ENCODE results near the gene SLC45A2.
"Not testable (repeated sequence)": the region's sequence is repeated elsewhere in the genome, so short reads cannot be mapped to it uniquely, and the experiment has no call there.

The SLC45A2 gene

GRCh38 chr5:33966805-33967204 lies 17.7 kb downstream of the SLC45A2 start:
- no peak for DNase-seq (ENCODE audit: low spot score)

- DNase-seq (ENCODE audit: low spot score) = no peak
Measured at GRCh38 chr5:33964132-33964700, 20.3 kb downstream of the SLC45A2 start.

GRCh38 chr5:33958176-33958575 lies 26.3 kb downstream of the SLC45A2 start:
- no peak for DNase-seq (ENCODE audit: low spot score)

- no peak for DNase-seq (ENCODE audit: low spot score)
Measured at GRCh38 chr5:33957577-33958150, 26.8 kb downstream of the SLC45A2 start.

- DNase-seq (ENCODE audit: low spot score) = not testable (repeated sequence)
Measured at GRCh38 chr5:33952175-33952574, 32.3 kb downstream of the SLC45A2 start.

GRCh38 chr5:33944543-33945132 lies 39.9 kb downstream of the SLC45A2 start:
- no peak for DNase-seq (ENCODE audit: low spot score)

- no peak for DNase-seq (ENCODE audit: low spot score)
Measured at GRCh38 chr5:33941090-33941489, 43.4 kb downstream of the SLC45A2 start.

GRCh38 chr5:33939556-33940262 lies 44.8 kb downstream of the SLC45A2 start:
- DNase-seq (ENCODE audit: low spot score) = peak; percentile 30

- DNase-seq (ENCODE audit: low spot score) = no peak
Measured at GRCh38 chr5:33938881-33939280, 45.6 kb downstream of the SLC45A2 start.

GRCh38 chr5:33938507-33938796 lies 46.0 kb downstream of the SLC45A2 start:
- no peak for DNase-seq (ENCODE audit: low spot score)

- DNase-seq (ENCODE audit: low spot score) = no peak
Measured at GRCh38 chr5:33937707-33938506, 46.6 kb downstream of the SLC45A2 start.

GRCh38 chr5:33937017-33937706 lies 47.3 kb downstream of the SLC45A2 start:
- DNase-seq (ENCODE audit: low spot score) = no peak

- DNase-seq (ENCODE audit: low spot score) = no peak
Measured at GRCh38 chr5:33936381-33937016, 48.0 kb downstream of the SLC45A2 start, which contains the start of gene RXFP3. RXFP3 (plus strand) TSS chr5:33936386; CDS start chr5:33936741, 355 bp downstream.

- peak; percentile 12 for DNase-seq (ENCODE audit: low spot score)
Measured at GRCh38 chr5:33936004-33936380, 48.5 kb downstream of the SLC45A2 start.

- no peak for DNase-seq (ENCODE audit: low spot score)
Measured at GRCh38 chr5:33934176-33934575, 50.3 kb downstream of the SLC45A2 start.

GRCh38 chr5:33933723-33934169 lies 50.7 kb downstream of the SLC45A2 start:
- DNase-seq (ENCODE audit: low spot score) = no peak

- no peak for DNase-seq (ENCODE audit: low spot score)
Measured at GRCh38 chr5:33931136-33931535, 53.4 kb downstream of the SLC45A2 start.

- DNase-seq (ENCODE audit: low spot score) = no peak
Measured at GRCh38 chr5:33929925-33930690, 54.4 kb downstream of the SLC45A2 start.

GRCh38 chr5:33928283-33928682 lies 56.2 kb downstream of the SLC45A2 start:
- no peak for DNase-seq (ENCODE audit: low spot score)

GRCh38 chr5:33927685-33928084 lies 56.8 kb downstream of the SLC45A2 start:
- DNase-seq (ENCODE audit: low spot score) = no peak

All from putamen (tissue), 1 donor.